ENCODE data around the gene KCTD6.

- TF ChIP-seq TOX (CRISPR knock-in tag; IDR thresholded peaks at IDR 0.05; ENCODE audit: borderline replicate concordance) (no peak), PATZ1 (CRISPR knock-in tag; IDR thresholded peaks at IDR 0.05; ENCODE audit: borderline replicate concordance) (no peak), ZFP30 (CRISPR knock-in tag; IDR thresholded peaks at IDR 0.05) (no peak), SNAI2 (CRISPR knock-in tag; IDR thresholded peaks at IDR 0.05) (no peak)
Observed at GRCh38 chr3:58482917-58483636, 8.8 kb upstream of the KCTD6 start.
